ENCODE data around the gene METTL25B. TPM values are rescaled to one million over a fixed set of nuclear protein-coding genes. Genes with fewer than 3 reads are reported as not detected.
A peak's percentile ranks its signal among the peaks of the same experiment; 100 is the strongest.

The METTL25B gene
- total RNA-seq: 14.4 TPM
- long read RNA-seq, transcript RRNAD1-201 (8 exons, 2,254 nt): major isoform, 6 of 15 reads
- long read RNA-seq, partial matches to known transcripts: 0 of 15 reads
- long read RNA-seq, other reads (novel, unspliced or antisense): 7 of 15 reads

GRCh38 chr1:156727926-156728598 is at the start of gene METTL25B:
METTL25B (plus strand) TSS chr1:156728469; CDS start chr1:156729105, 636 bp downstream.
- DNase-seq (peak; percentile 88), ATAC-seq (ENCODE audit: poor library complexity) (peak; percentile 84)
- intact Hi-C loops (cut with DNase I): no loop called here

GRCh38 chr1:156680056-156680455 is 48.2 kb upstream of the METTL25B start:
- no peak for ATAC-seq (ENCODE audit: poor library complexity)
- intact Hi-C loops (cut with DNase I): loop anchor here (5.0 kb wide), 1 partner anchor 33 kb away; no protein-coding TSS in a partner anchor
- DNase-seq: no peak

GRCh38 chr1:156681196-156681960 is 46.9 kb upstream of the METTL25B start:
- intact Hi-C loops (cut with DNase I): loop anchor here (5.0 kb wide), 1 partner anchor 34 kb away; no protein-coding TSS in a partner anchor
- no peak for ATAC-seq (ENCODE audit: poor library complexity)

GRCh38 chr1:156682166-156682890 is 45.9 kb upstream of the METTL25B start:
- intact Hi-C loops (cut with DNase I): loop anchor here (5.0 kb wide), 1 partner anchor 35 kb away; no protein-coding TSS in a partner anchor
- DNase-seq: peak; percentile 37
- no peak for ATAC-seq (ENCODE audit: poor library complexity)

More at GRCh38 chr1:156681196-156681960, 46.9 kb upstream of the METTL25B start:
- no peak for DNase-seq

GRCh38 chr1:156684227-156684782 is 44.0 kb upstream of the METTL25B start:
- DNase-seq: no peak
- no peak for ATAC-seq (ENCODE audit: poor library complexity)
- intact Hi-C loops (cut with DNase I): loop anchor here (5.0 kb wide), 1 partner anchor 37 kb away; no protein-coding TSS in a partner anchor

GRCh38 chr1:156689035-156689952 is 39.0 kb upstream of the METTL25B start:
- DNase-seq: peak; percentile 80
- intact Hi-C loops (cut with DNase I): loop anchor here (2.0 kb wide), 1 partner anchor 36 kb away; no protein-coding TSS in a partner anchor
- peak; percentile 96 for ATAC-seq (ENCODE audit: poor library complexity)

- DNase-seq: peak; percentile 31
- intact Hi-C loops (cut with DNase I): loop anchor here (2.0 to 10.0 kb wide), 2 partner anchors 35 to 205 kb away; partner anchors contain the start of gene PEAR1
Observed at GRCh38 chr1:156689953-156690674, 38.2 kb upstream of the METTL25B start.

GRCh38 chr1:156690675-156691036 is 37.6 kb upstream of the METTL25B start:
- intact Hi-C loops (cut with DNase I): loop anchor here (10.0 kb wide), 1 partner anchor 204 kb away; the partner anchor contains the start of gene PEAR1
- no peak for DNase-seq
- no peak for ATAC-seq (ENCODE audit: poor library complexity)

More at GRCh38 chr1:156689953-156690674, 38.2 kb upstream of the METTL25B start:
- ATAC-seq (ENCODE audit: poor library complexity): no peak

- no peak for DNase-seq
- intact Hi-C loops (cut with DNase I): loop anchor here (10.0 kb wide), 1 partner anchor 204 kb away; the partner anchor contains the start of gene PEAR1
- no peak for ATAC-seq (ENCODE audit: poor library complexity)
Observed at GRCh38 chr1:156691191-156691590, 37.1 kb upstream of the METTL25B start.

GRCh38 chr1:156691665-156692440 is 36.4 kb upstream of the METTL25B start:
- DNase-seq: no peak
- no peak for ATAC-seq (ENCODE audit: poor library complexity)
- intact Hi-C loops (cut with DNase I): loop anchor here (10.0 kb wide), 1 partner anchor 203 kb away; the partner anchor contains the start of gene PEAR1

GRCh38 chr1:156692441-156692924 is 35.8 kb upstream of the METTL25B start:
- intact Hi-C loops (cut with DNase I): loop anchor here (10.0 kb wide), 1 partner anchor 202 kb away; the partner anchor contains the start of gene PEAR1
- ATAC-seq (ENCODE audit: poor library complexity) (no peak), DNase-seq (no peak)

- DNase-seq (no peak), ATAC-seq (ENCODE audit: poor library complexity) (no peak)
- intact Hi-C loops (cut with DNase I): loop anchor here (10.0 kb wide), 1 partner anchor 202 kb away; the partner anchor contains the start of gene PEAR1
Observed at GRCh38 chr1:156692925-156693847, 35.1 kb upstream of the METTL25B start.

GRCh38 chr1:156693848-156694689 is 34.2 kb upstream of the METTL25B start:
- ATAC-seq (ENCODE audit: poor library complexity) (no peak), DNase-seq (no peak)
- intact Hi-C loops (cut with DNase I): loop anchor here (10.0 kb wide), 1 partner anchor 201 kb away; the partner anchor contains the start of gene PEAR1

GRCh38 chr1:156694690-156694962 is 33.6 kb upstream of the METTL25B start:
- intact Hi-C loops (cut with DNase I): loop anchor here (10.0 kb wide), 1 partner anchor 200 kb away; the partner anchor contains the start of gene PEAR1
- ATAC-seq (ENCODE audit: poor library complexity): no peak
- no peak for DNase-seq

Data from Right ventricle myocardium superior (tissue), 1 donor.